Measurements from ENCODE around the gene SAA1.

The SAA1 gene

DNA sequence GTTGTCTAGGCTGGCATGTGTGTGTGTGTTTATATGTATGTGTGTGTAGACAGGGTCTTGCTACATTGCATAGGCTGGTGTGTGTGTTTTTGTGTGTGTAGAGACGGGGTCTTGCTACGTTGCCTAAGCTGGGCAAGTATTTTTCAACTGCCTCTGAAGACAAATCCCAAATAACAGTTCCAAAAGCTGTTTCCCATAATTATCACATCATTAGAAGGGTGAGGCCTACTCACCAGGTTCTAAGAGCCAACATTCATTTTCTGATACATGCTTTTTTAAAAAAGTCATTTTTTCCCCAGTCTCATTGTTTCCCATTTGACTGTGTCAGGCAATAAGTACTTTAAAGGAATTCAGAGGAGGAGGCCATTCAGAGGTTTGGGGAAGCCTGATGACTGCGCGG lies 22.8 kb downstream of the SAA1 start:
- H3K27me3 ChIP-seq (ENCODE audit: insufficient read depth, low read length), result no peaks in the 10 kb centered on the region
- H3K79me1 ChIP-seq (ENCODE audit: low read length), result no peaks in the 10 kb centered on the region
- no peak overlapping the region for H2BK12ac ChIP-seq (ENCODE audit: low read length)
- no peak overlapping the region for H4K91ac ChIP-seq (ENCODE audit: low read depth, low read length)
- WGBS (ENCODE audit: extremely low coverage, insufficient coverage, insufficient read length), result no CpG with 5 or more reads among the region's 4 CpGs
- H3K36me3 ChIP-seq (ENCODE audit: control insufficient read depth in 1 of 2, insufficient read depth in 2 of 2, low read length in 2 of 2), result peaks cover 10 to 33% of the 10 kb centered on the region in 2 experiments
- H2BK120ac ChIP-seq (ENCODE audit: insufficient read depth, low read length, poor library complexity), result no peak overlapping the region
- H2AFZ ChIP-seq (ENCODE audit: insufficient read depth, low read length, poor library complexity), result no peak overlapping the region
- no peak overlapping the region for H4K8ac ChIP-seq (ENCODE audit: low read depth, low read length)
- no peak overlapping the region for H3K14ac ChIP-seq (ENCODE audit: low read length)
- H3K4me2 ChIP-seq (ENCODE audit: low read length), result no peak overlapping the region
- no peaks in the 10 kb centered on the region for H3K79me2 ChIP-seq (ENCODE audit: control insufficient read depth, insufficient read depth, low read length, poor library complexity)
- no peak overlapping the region for H2BK5ac ChIP-seq (ENCODE audit: low read depth, low read length, poor library complexity)
- no peak overlapping the region for H3K9ac ChIP-seq (ENCODE audit: low read length)
- no peak overlapping the region for H2AK5ac ChIP-seq (ENCODE audit: low read length)
- no peak overlapping the region for H3K4ac ChIP-seq (ENCODE audit: low read depth, low read length)
- H3K18ac ChIP-seq (ENCODE audit: low read length), result no peak overlapping the region
- no peak overlapping the region for H4K12ac ChIP-seq (ENCODE audit: low read depth, low read length)
- no peak overlapping the region for H3K27ac ChIP-seq (ENCODE audit: low read depth, low read length)
- H3K9me3 ChIP-seq (ENCODE audit: insufficient read depth, low read depth, low read length), result no peaks in the 10 kb centered on the region
- no peak overlapping the region for H3K23ac ChIP-seq (ENCODE audit: low read length)
- H3K4me3 ChIP-seq (ENCODE audit: low read depth, low read length), result no peak overlapping the region
- no peaks in the 10 kb centered on the region for H3K4me1 ChIP-seq (ENCODE audit: control insufficient read depth in 1 of 2, insufficient read depth in 2 of 2, low read length in 2 of 2)
- DNase-seq, result no peak

- H3K79me1 ChIP-seq (ENCODE audit: low read length), result no peaks in the 10 kb centered on the region
- H3K4me3 ChIP-seq (ENCODE audit: low read depth, low read length), result no peak overlapping the region
- H3K18ac ChIP-seq (ENCODE audit: low read length), result no peak overlapping the region
These were observed 28.8 kb downstream of the SAA1 start for GRCh38 chr11:18294862-18295261.

GRCh38 chr11:18295316-18295715 lies 29.3 kb downstream of the SAA1 start:
- Histone ChIP-seq H3K4ac (ENCODE audit: low read depth, low read length) (no peak overlapping the region), H3K18ac (ENCODE audit: low read length) (no peak overlapping the region), H4K12ac (ENCODE audit: low read depth, low read length) (no peak overlapping the region), H3K79me2 (ENCODE audit: control insufficient read depth, insufficient read depth, low read length, poor library complexity) (no peaks in the 10 kb centered on the region), H4K8ac (ENCODE audit: low read depth, low read length) (no peak overlapping the region), H2AK5ac (ENCODE audit: low read length) (no peak overlapping the region), H2BK5ac (ENCODE audit: low read depth, low read length, poor library complexity) (no peak overlapping the region), H3K27me3 (ENCODE audit: insufficient read depth, low read length) (no peaks in the 10 kb centered on the region), H3K4me2 (ENCODE audit: low read length) (no peak overlapping the region), H3K14ac (ENCODE audit: low read length) (no peak overlapping the region), H2AFZ (ENCODE audit: insufficient read depth, low read length, poor library complexity) (no peak overlapping the region), H4K91ac (ENCODE audit: low read depth, low read length) (no peak overlapping the region), H3K9ac (ENCODE audit: low read length) (no peak overlapping the region), H3K27ac (ENCODE audit: low read depth, low read length) (no peak overlapping the region), H2BK12ac (ENCODE audit: low read length) (no peak overlapping the region), H3K9me3 (ENCODE audit: insufficient read depth, low read depth, low read length) (no peaks in the 10 kb centered on the region), H3K79me1 (ENCODE audit: low read length) (no peaks in the 10 kb centered on the region), H3K23ac (ENCODE audit: low read length) (no peak overlapping the region), H3K4me1 (ENCODE audit: control insufficient read depth in 1 of 2, insufficient read depth in 2 of 2, low read length in 2 of 2) (no peaks in the 10 kb centered on the region), H3K36me3 (ENCODE audit: control insufficient read depth in 1 of 2, insufficient read depth in 2 of 2, low read length in 2 of 2) (peaks cover 17 to 25% of the 10 kb centered on the region in 2 experiments), H2BK120ac (ENCODE audit: insufficient read depth, low read length, poor library complexity) (no peak overlapping the region), H3K4me3 (ENCODE audit: low read depth, low read length) (no peak overlapping the region)
- no CpG with 5 or more reads among the region's 2 CpGs for WGBS (ENCODE audit: extremely low coverage, insufficient coverage, insufficient read length)
- no peak for DNase-seq

More at GRCh38 chr11:18294862-18295261, 28.8 kb downstream of the SAA1 start:
- no peaks in the 10 kb centered on the region for H3K4me1 ChIP-seq (ENCODE audit: control insufficient read depth in 1 of 2, insufficient read depth in 2 of 2, low read length in 2 of 2)
- H3K23ac ChIP-seq (ENCODE audit: low read length), result no peak overlapping the region
- no peaks in the 10 kb centered on the region for H3K27me3 ChIP-seq (ENCODE audit: insufficient read depth, low read length)
- H3K4ac ChIP-seq (ENCODE audit: low read depth, low read length), result no peak overlapping the region
- no CpG with 5 or more reads among the region's 5 CpGs for WGBS (ENCODE audit: extremely low coverage, insufficient coverage, insufficient read length)
- H3K27ac ChIP-seq (ENCODE audit: low read depth, low read length), result no peak overlapping the region
- H3K14ac ChIP-seq (ENCODE audit: low read length), result no peak overlapping the region
- H3K9ac ChIP-seq (ENCODE audit: low read length), result no peak overlapping the region
- H4K91ac ChIP-seq (ENCODE audit: low read depth, low read length), result no peak overlapping the region
- no peak overlapping the region for H2AFZ ChIP-seq (ENCODE audit: insufficient read depth, low read length, poor library complexity)
- no peak overlapping the region for H2BK5ac ChIP-seq (ENCODE audit: low read depth, low read length, poor library complexity)
- H3K79me2 ChIP-seq (ENCODE audit: control insufficient read depth, insufficient read depth, low read length, poor library complexity), result no peaks in the 10 kb centered on the region
- H3K36me3 ChIP-seq (ENCODE audit: control insufficient read depth in 1 of 2, insufficient read depth in 2 of 2, low read length in 2 of 2), result peaks cover 17 to 27% of the 10 kb centered on the region in 2 experiments
- H4K12ac ChIP-seq (ENCODE audit: low read depth, low read length), result no peak overlapping the region
- no peak overlapping the region for H2BK12ac ChIP-seq (ENCODE audit: low read length)
- H3K9me3 ChIP-seq (ENCODE audit: insufficient read depth, low read depth, low read length), result no peaks in the 10 kb centered on the region
- no peak overlapping the region for H2BK120ac ChIP-seq (ENCODE audit: insufficient read depth, low read length, poor library complexity)
- DNase-seq, result no peak
- H4K8ac ChIP-seq (ENCODE audit: low read depth, low read length), result no peak overlapping the region
- no peak overlapping the region for H3K4me2 ChIP-seq (ENCODE audit: low read length)
- no peak overlapping the region for H2AK5ac ChIP-seq (ENCODE audit: low read length)

GRCh38 chr11:18299721-18300120 lies 33.7 kb downstream of the SAA1 start:
- H3K4me3 ChIP-seq (ENCODE audit: low read depth, low read length), result no peak overlapping the region
- H3K23ac ChIP-seq (ENCODE audit: low read length), result no peak overlapping the region
- no peak overlapping the region for H3K27ac ChIP-seq (ENCODE audit: low read depth, low read length)
- H3K27me3 ChIP-seq (ENCODE audit: insufficient read depth, low read length), result no peaks in the 10 kb centered on the region
- H2BK5ac ChIP-seq (ENCODE audit: low read depth, low read length, poor library complexity), result no peak overlapping the region
- H4K8ac ChIP-seq (ENCODE audit: low read depth, low read length), result no peak overlapping the region
- H3K79me2 ChIP-seq (ENCODE audit: control insufficient read depth, insufficient read depth, low read length, poor library complexity), result no peaks in the 10 kb centered on the region
- no peak overlapping the region for H2AK5ac ChIP-seq (ENCODE audit: low read length)
- H3K14ac ChIP-seq (ENCODE audit: low read length), result no peak overlapping the region
- no peak overlapping the region for H2AFZ ChIP-seq (ENCODE audit: insufficient read depth, low read length, poor library complexity)
- H3K9ac ChIP-seq (ENCODE audit: low read length), result no peak overlapping the region
- no peak overlapping the region for H4K91ac ChIP-seq (ENCODE audit: low read depth, low read length)
- H2BK12ac ChIP-seq (ENCODE audit: low read length), result no peak overlapping the region
- no peak overlapping the region for H3K4me2 ChIP-seq (ENCODE audit: low read length)
- no peak overlapping the region for H2BK120ac ChIP-seq (ENCODE audit: insufficient read depth, low read length, poor library complexity)
- no peaks in the 10 kb centered on the region for H3K79me1 ChIP-seq (ENCODE audit: low read length)
- peaks cover 9 to 13% of the 10 kb centered on the region in 2 experiments for H3K36me3 ChIP-seq (ENCODE audit: control insufficient read depth in 1 of 2, insufficient read depth in 2 of 2, low read length in 2 of 2)
- H3K4me1 ChIP-seq (ENCODE audit: control insufficient read depth in 1 of 2, insufficient read depth in 2 of 2, low read length in 2 of 2), result no peaks in the 10 kb centered on the region
- H3K9me3 ChIP-seq (ENCODE audit: insufficient read depth, low read depth, low read length), result no peaks in the 10 kb centered on the region
- DNase-seq, result no peak
- no peak overlapping the region for H3K4ac ChIP-seq (ENCODE audit: low read depth, low read length)
- H4K12ac ChIP-seq (ENCODE audit: low read depth, low read length), result no peak overlapping the region
- H3K18ac ChIP-seq (ENCODE audit: low read length), result no peak overlapping the region

All from trophoblast cell (in vitro differentiated cells and primary cell).